SK-N-SH treated with all-trans-retinoic acid at 6 μM for 48 hours (cell line): ENCODE measurements around the gene GPSM1.

Experiments used
- CREB5 ChIP-seq: fragments of 250-450 bp; sonication (Bioruptor Pico); IDR thresholded peaks from 2 replicates; pipeline ENCODE4 v1.5.1; 2020; ENCODE audit warnings: low read depth, mild to moderate bottlenecking, moderate library complexity
- GLIS3 ChIP-seq: fragments of 250-450 bp; sonication (Bioruptor Pico); IDR thresholded peaks from 2 replicates; pipeline ENCODE4 v1.5.0; 2020; ENCODE audit warnings: mild to moderate bottlenecking, moderate library complexity
- SNAI2 ChIP-seq: fragments of 250-450 bp; sonication (Bioruptor Pico); IDR thresholded peaks from 2 replicates; pipeline ENCODE4 v1.5.0; 2020; ENCODE audit warnings: mild to moderate bottlenecking, moderate library complexity
- TOX ChIP-seq: fragments of 250-450 bp; sonication (Bioruptor Pico); IDR thresholded peaks from 2 replicates; pipeline ENCODE4 v1.8.0; 2021; ENCODE audit warnings: mild to moderate bottlenecking, moderate library complexity, borderline replicate concordance
- ZC3H10 ChIP-seq: fragments of 250-450 bp; sonication (Bioruptor Pico); IDR thresholded peaks from 2 replicates; pipeline ENCODE4 v1.5.1; 2021; ENCODE audit warnings: mild to moderate bottlenecking, moderate library complexity
- ZFP3 ChIP-seq: fragments of 250-450 bp; sonication (Bioruptor Pico); IDR thresholded peaks from 2 replicates; pipeline ENCODE4 v1.5.0; 2020; ENCODE audit warnings: mild to moderate bottlenecking, moderate library complexity
- ZFP30 ChIP-seq: fragments of 450-650 bp; formaldehyde crosslinking; IDR thresholded peaks from 2 replicates; pipeline ENCODE4 v1.5.0; 2022; ENCODE audit warnings: mild to moderate bottlenecking, moderate library complexity
- ZNF565 ChIP-seq: fragments of 450-650 bp; formaldehyde crosslinking; conservative IDR thresholded peaks from 2 replicates; pipeline ENCODE4 v1.5.0; 2020; ENCODE audit warnings: low read depth, mild to moderate bottlenecking, moderate library complexity
- TF ChIP-seq, protein P1 (sequence below): fragments of 250-450 bp; sonication (Bioruptor Pico); IDR thresholded peaks from 2 replicates; pipeline ENCODE4 v1.8.0; 2020; ENCODE audit warnings: mild to moderate bottlenecking, moderate library complexity, borderline replicate concordance
- TF ChIP-seq, protein P2 (sequence below): fragments of 250-450 bp; sonication (Bioruptor Pico); IDR thresholded peaks from 2 replicates; pipeline ENCODE4 v1.5.1; 2021; ENCODE audit warnings: mild to moderate bottlenecking, moderate library complexity
- TF ChIP-seq, protein P3 (sequence below): fragments of 250-450 bp; sonication (Bioruptor Pico); IDR thresholded peaks from 2 replicates; pipeline ENCODE4 v1.8.0; 2021; ENCODE audit warnings: low read depth, mild to moderate bottlenecking, moderate library complexity, borderline replicate concordance

GRCh38 chr9:136361047-136361753, 33.9 kb downstream of the GPSM1 start:
- TF ChIP-seq, protein P1, sequence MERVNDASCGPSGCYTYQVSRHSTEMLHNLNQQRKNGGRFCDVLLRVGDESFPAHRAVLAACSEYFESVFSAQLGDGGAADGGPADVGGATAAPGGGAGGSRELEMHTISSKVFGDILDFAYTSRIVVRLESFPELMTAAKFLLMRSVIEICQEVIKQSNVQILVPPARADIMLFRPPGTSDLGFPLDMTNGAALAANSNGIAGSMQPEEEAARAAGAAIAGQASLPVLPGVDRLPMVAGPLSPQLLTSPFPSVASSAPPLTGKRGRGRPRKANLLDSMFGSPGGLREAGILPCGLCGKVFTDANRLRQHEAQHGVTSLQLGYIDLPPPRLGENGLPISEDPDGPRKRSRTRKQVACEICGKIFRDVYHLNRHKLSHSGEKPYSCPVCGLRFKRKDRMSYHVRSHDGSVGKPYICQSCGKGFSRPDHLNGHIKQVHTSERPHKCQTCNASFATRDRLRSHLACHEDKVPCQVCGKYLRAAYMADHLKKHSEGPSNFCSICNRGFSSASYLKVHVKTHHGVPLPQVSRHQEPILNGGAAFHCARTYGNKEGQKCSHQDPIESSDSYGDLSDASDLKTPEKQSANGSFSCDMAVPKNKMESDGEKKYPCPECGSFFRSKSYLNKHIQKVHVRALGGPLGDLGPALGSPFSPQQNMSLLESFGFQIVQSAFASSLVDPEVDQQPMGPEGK, result no peak
- no peak for TF ChIP-seq ZFP3 (CRISPR knock-in tag)
- TF ChIP-seq ZNF565 (CRISPR knock-in tag), result no peak
- TF ChIP-seq ZFP30 (CRISPR knock-in tag), result no peak
- no peak for TF ChIP-seq TOX (CRISPR knock-in tag)
- TF ChIP-seq GLIS3 (CRISPR knock-in tag), result no peak
- TF ChIP-seq SNAI2, result no peak
- TF ChIP-seq, protein P2, sequence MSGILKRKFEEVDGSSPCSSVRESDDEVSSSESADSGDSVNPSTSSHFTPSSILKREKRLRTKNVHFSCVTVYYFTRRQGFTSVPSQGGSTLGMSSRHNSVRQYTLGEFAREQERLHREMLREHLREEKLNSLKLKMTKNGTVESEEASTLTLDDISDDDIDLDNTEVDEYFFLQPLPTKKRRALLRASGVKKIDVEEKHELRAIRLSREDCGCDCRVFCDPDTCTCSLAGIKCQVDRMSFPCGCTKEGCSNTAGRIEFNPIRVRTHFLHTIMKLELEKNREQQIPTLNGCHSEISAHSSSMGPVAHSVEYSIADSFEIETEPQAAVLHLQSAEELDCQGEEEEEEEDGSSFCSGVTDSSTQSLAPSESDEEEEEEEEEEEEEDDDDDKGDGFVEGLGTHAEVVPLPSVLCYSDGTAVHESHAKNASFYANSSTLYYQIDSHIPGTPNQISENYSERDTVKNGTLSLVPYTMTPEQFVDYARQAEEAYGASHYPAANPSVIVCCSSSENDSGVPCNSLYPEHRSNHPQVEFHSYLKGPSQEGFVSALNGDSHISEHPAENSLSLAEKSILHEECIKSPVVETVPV (CRISPR knock-in tag), result no peak
- TF ChIP-seq CREB5 (CRISPR knock-in tag), result no peak
- TF ChIP-seq, protein P3, sequence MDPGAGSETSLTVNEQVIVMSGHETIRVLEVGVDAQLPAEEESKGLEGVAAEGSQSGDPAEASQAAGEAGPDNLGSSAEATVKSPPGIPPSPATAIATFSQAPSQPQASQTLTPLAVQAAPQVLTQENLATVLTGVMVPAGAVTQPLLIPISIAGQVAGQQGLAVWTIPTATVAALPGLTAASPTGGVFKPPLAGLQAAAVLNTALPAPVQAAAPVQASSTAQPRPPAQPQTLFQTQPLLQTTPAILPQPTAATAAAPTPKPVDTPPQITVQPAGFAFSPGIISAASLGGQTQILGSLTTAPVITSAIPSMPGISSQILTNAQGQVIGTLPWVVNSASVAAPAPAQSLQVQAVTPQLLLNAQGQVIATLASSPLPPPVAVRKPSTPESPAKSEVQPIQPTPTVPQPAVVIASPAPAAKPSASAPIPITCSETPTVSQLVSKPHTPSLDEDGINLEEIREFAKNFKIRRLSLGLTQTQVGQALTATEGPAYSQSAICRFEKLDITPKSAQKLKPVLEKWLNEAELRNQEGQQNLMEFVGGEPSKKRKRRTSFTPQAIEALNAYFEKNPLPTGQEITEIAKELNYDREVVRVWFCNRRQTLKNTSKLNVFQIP (CRISPR knock-in tag), result no peak
- TF ChIP-seq ZC3H10, result no peak
